Cardiac muscle cell (in vitro differentiated cells and primary cell): ENCODE measurements around the gene CEP85L. TPM values are rescaled to one million over a fixed set of nuclear protein-coding genes. Genes with fewer than 3 reads are reported as not detected.

Experiments
- DNase-seq, 2 donors: peaks; one replicate each; pipeline versions ENCODE4 v3.0.0 to v3.0.0-alpha.2; 2010 to 2017; ENCODE audit warnings: low read depth in 1 of 2, low spot score in 1 of 2
- H3K27ac ChIP-seq: fragments of 200-600 bp; sonication (generic); 2 replicates; pipeline ENCODE4 v1.5.1; 2016
- H3K27me3 ChIP-seq: fragments of 200-600 bp; sonication (generic); 2 replicates; pipeline ENCODE4 v1.6.0; 2016; ENCODE audit warnings: control low read depth
- H3K36me3 ChIP-seq: fragments of 200-600 bp; sonication (generic); 2 replicates; pipeline ENCODE4 v1.5.1; 2016; ENCODE audit warnings: control low read depth
- H3K4me1 ChIP-seq: fragments of 200-600 bp; sonication (generic); 2 replicates; pipeline ENCODE4 v1.8.1; 2017; ENCODE audit warnings: low read depth, mild to moderate bottlenecking, mixed run types
- H3K4me3 ChIP-seq: fragments of 200-600 bp; sonication (generic); 2 replicates; pipeline ENCODE4 v1.5.1; 2016; ENCODE audit warnings: mild to moderate bottlenecking
- H3K9me3 ChIP-seq: fragments of 200-600 bp; sonication (generic); 2 replicates; pipeline ENCODE4 v1.5.1; 2017; ENCODE audit warnings: low read depth, mild to moderate bottlenecking, control low read depth
- polyA plus RNA-seq: library from polyadenylated mRNA; unstranded; fragments of >200 nt; fragmentation: Nextera tagmentation; extraction: Ambion mirVana; gene quantifications from 2 replicates; pipeline ENCODE4 v1.2.1, GENCODE V29; 2016
- total RNA-seq: library from RNA; depleted of rRNA; stranded (reverse); fragments of >200 nt; gene quantifications from 2 replicates; pipeline ENCODE4 v1.2.3, GENCODE V29; 2016
- TF ChIP-seq, protein P1 (sequence below): IDR thresholded peaks from 2 replicates; pipeline ENCODE4 v1.5.1; 2012; ENCODE audit warnings: low read depth, mild to moderate bottlenecking, low read length

The CEP85L gene
- total and polyA plus RNA-seq, 2 experiments from 2014 or later, result 7.9 to 20.0 TPM

DNA sequence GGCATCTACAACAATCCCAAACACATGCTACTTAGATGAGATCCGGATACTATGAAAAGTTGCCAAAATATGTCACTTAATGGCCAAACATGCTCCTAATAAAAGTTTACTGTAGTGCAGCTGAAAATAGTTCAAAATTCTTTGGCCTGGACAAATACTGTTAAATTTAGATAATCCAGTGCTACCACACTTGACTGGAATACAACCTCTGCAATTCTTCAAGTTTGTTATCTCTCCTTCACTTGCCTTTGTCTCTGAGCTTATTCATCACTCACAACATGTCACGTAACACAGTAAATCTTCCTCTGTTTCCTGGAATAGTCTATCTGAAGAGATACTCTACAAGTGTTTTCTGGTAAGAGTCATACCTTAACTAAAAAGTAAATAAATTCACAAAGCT is 113.8 kb downstream of the CEP85L start:
- peak; percentile 28 to 50 for DNase-seq
- TF ChIP-seq, protein P1, sequence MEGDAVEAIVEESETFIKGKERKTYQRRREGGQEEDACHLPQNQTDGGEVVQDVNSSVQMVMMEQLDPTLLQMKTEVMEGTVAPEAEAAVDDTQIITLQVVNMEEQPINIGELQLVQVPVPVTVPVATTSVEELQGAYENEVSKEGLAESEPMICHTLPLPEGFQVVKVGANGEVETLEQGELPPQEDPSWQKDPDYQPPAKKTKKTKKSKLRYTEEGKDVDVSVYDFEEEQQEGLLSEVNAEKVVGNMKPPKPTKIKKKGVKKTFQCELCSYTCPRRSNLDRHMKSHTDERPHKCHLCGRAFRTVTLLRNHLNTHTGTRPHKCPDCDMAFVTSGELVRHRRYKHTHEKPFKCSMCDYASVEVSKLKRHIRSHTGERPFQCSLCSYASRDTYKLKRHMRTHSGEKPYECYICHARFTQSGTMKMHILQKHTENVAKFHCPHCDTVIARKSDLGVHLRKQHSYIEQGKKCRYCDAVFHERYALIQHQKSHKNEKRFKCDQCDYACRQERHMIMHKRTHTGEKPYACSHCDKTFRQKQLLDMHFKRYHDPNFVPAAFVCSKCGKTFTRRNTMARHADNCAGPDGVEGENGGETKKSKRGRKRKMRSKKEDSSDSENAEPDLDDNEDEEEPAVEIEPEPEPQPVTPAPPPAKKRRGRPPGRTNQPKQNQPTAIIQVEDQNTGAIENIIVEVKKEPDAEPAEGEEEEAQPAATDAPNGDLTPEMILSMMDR, result no peak
- peaks cover 55% of the 10 kb centered on the region for H3K4me1 ChIP-seq
- no peaks in the 10 kb centered on the region for H3K27me3 ChIP-seq
- H3K27ac ChIP-seq, result peak overlapping the region; percentile 86
- no peaks in the 10 kb centered on the region for H3K9me3 ChIP-seq
- H3K36me3 ChIP-seq, result no peaks in the 10 kb centered on the region
- H3K4me3 ChIP-seq, result peak overlapping the region; percentile 1

DNA sequence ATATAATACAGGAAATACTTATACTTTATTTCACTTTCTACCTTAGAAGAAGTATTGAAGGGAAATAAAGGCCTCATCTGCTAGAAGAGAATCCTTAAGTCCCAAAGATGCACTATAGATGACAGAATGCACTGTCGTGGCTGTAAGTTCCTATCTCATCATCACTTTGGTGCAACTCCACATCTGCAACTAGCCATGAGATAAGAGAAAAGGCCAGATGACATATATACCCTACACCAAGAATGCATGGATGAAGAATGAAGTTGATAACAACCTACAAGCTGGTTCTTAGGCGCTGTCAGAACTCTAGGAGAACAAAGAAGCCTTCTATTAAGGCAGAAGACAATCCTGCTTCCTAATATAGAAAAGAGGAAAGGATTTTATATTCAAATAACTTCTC is 114.9 kb downstream of the CEP85L start:
- peak overlapping the region; percentile 86 for H3K27ac ChIP-seq
- DNase-seq, result no peak

DNA sequence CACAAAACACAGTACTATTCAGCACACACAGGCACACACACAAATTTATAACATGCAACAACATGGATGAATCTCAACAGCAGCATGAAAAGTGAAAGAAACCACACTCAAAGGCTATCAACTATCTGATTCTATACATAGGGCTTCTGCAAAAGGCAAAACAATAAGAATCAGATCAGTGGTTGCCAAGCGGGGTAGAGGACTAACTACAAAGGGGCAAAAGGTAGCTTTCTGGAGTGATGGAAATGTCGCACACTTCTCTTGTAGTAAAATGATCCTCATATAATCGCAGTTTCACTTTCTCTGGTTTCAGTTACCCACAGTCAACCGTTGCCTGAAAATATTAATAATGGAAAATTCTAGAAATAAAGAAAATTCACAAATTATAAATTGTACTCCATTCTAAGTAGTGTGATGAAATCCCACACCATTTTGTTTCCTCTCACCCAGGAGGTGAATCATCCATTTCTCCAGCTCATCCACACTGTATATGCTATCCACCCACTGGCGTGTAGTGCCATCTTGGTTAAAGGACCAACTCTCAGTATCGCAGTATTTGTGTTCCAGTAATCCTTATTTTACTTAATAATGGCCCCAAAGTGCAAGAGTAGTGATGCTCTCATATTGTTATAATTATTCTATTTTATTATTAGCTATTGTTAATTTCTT is 116.1 kb downstream of the CEP85L start:
- Histone ChIP-seq H3K36me3 (no peaks in the 10 kb centered on the region), H3K9me3 (no peaks in the 10 kb centered on the region), H3K27ac (peak overlapping the region; percentile 3), H3K4me1 (peaks cover 38% of the 10 kb centered on the region), H3K27me3 (no peaks in the 10 kb centered on the region), H3K4me3 (no peak overlapping the region)
- TF ChIP-seq, protein P1, result no peak
- no peak for DNase-seq

More for the DNA sequence above, 114.9 kb downstream of the CEP85L start:
- no peaks in the 10 kb centered on the region for H3K27me3 ChIP-seq
- H3K36me3 ChIP-seq, result no peaks in the 10 kb centered on the region
- H3K9me3 ChIP-seq, result no peaks in the 10 kb centered on the region
- TF ChIP-seq, protein P1, result no peak
- peaks cover 46% of the 10 kb centered on the region for H3K4me1 ChIP-seq
- H3K4me3 ChIP-seq, result no peak overlapping the region

DNA sequence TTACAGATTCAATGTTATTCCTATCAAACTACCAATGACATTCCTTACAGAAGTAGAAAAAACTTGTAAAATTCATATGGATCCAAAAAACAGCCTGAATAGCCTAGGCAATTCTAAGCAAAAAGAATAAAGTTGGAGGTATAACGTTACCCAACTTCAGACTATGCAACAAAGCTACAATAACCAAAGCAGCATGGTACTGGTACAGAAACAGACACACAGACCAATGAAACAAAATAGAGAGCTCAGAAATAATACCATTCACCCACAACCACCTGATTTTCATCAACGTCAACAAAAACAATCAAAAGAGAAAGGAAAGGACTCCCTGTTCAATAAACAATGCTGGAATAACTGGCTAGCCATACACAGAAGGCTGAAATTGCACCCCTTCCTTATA is 120.4 kb downstream of the CEP85L start:
- Histone ChIP-seq H3K4me1 (peaks cover 14% of the 10 kb centered on the region), H3K36me3 (no peaks in the 10 kb centered on the region), H3K27ac (no peak overlapping the region), H3K4me3 (no peak overlapping the region), H3K27me3 (no peaks in the 10 kb centered on the region), H3K9me3 (no peaks in the 10 kb centered on the region)
- TF ChIP-seq, protein P1, result no peak
- DNase-seq, result no peak

DNA sequence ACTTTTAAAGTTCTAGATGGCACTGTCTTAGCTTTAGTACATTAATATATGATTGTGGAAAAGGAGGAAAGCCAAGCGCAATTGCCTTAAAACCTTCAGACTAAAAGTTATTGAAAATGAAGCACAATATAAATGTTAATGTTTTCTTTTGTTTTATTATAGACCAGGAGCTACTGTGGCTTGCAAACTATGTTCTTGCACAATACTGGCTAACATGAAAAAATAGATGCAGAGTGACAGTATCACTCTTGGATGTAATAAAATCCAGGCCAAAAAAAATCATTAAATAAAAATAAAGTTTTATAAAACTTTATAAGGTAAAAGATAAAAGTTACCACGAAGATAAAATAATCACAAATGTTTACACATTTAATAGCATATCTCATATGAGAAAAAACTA is 121.6 kb downstream of the CEP85L start:
- no peak overlapping the region for H3K27ac ChIP-seq
- H3K9me3 ChIP-seq, result no peaks in the 10 kb centered on the region
- no peak for DNase-seq
- TF ChIP-seq, protein P1, result no peak
- H3K4me1 ChIP-seq, result peaks cover 14% of the 10 kb centered on the region
- no peaks in the 10 kb centered on the region for H3K36me3 ChIP-seq
- no peak overlapping the region for H3K4me3 ChIP-seq
- H3K27me3 ChIP-seq, result no peaks in the 10 kb centered on the region
